DMS53 (cell line): ENCODE measurements around the gene PCDHB1.
"Not testable (repeated sequence)": the region's sequence is repeated elsewhere in the genome, so short reads cannot be mapped to it uniquely, and the experiment has no call there.

Source experiments
- DNase-seq: peaks from one replicate; lab custom pipeline; 2025; lab: John Stamatoyannopoulos, UW

Gene PCDHB1

DNA sequence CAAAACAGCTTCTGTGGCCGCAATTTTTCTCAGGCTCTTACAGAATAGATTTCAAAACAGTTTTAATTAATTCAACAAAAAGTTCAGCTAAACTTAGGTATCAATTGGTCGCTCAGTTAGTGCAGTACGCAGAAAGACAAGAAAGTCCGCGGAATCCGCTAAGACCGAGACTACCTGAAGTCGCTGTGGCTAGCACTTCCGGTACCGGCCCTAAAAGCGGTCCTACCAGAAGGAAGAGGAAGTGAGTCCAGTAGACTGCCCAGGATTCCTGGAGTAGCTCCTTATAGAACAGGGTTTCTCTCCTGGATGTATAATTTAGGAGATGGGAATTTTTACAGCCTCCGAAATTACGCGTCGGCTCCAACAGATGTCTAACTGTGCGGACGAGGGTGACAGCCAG, 26.7 kb downstream of the PCDHB1 start:
- DNase-seq, result no peak

DNA sequence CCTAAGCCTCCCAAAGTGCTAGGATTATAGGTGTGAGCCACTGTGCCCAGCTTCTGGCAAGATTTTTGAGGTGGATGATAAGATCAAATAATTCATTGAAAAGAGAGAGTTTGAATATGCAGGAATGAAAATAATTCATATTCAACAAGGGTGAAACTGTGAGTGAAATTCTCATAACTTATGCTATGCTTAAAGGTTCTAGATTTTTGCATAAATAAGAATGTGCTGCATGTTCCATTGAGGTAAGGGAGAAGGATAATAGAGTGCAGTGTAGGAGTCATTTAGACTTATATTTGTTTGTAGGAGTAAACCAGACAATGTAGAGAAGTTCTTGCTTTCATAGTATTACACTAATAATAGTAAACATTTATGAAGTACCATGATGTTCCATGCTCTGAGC, 31.1 kb downstream of the PCDHB1 start:
- DNase-seq, result no peak

DNA sequence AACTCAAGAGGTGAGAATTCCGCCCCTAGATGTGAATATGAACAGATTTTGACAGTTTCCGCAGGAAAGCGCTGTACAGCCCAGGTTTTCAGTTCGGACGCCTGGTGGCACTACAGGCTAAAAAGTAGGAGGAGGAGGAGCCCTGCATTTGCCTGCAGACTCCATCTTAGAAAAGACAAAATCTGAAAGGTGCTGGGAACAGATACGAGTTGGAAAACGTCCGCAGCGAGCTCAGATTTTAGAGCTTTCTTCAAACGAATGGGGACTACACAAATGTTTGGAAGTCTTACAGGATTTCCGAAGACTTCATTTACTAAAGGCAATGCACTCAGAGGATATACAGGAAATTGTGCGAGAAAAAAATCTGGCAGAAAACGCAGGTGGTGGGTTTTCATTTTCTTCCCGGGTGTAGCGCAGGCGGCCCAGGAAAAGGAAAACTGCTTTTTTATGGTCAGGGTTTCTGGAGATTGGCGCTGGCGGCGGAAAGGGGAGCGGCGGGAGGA, 33.4 kb downstream of the PCDHB1 start:
- peak; percentile 89 for DNase-seq

DNA sequence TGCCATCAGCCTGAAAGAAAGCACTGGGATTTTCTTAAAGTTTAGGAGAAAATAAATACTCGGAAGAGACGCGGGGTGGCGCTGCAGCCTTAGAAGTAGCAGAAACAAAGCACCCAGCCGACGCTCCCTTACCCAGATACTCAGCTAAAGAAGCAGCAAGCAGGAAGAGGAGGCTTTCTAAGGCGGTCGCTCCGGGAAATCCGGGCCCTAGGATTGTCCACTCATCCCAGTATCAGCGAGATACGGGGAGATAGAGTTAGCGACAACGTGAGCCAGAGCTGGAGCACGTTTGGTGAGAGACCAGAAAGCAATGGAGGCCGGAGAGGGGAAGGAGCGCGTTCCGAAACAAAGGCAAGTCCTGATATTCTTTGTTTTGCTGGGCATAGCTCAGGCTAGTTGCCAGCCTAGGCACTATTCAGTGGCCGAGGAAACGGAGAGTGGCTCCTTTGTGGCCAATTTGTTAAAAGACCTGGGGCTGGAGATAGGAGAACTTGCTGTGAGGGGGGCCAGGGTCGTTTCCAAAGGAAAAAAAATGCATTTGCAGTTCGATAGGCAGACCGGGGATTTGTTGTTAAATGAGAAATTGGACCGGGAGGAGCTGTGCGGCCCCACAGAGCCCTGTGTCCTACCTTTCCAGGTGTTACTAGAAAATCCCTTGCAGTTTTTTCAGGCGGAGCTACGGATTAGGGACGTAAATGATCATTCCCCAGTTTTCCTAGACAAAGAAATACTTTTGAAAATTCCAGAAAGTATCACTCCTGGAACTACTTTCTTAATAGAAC, 43.5 kb downstream of the PCDHB1 start, which contains the start of gene PCDHB2:
TSS of gene PCDHB2 (plus strand) at position 135 of the 782 bp plus-strand sequence. CDS start at position 311, 176 bp downstream.
- DNase-seq, result peak; percentile 94

DNA sequence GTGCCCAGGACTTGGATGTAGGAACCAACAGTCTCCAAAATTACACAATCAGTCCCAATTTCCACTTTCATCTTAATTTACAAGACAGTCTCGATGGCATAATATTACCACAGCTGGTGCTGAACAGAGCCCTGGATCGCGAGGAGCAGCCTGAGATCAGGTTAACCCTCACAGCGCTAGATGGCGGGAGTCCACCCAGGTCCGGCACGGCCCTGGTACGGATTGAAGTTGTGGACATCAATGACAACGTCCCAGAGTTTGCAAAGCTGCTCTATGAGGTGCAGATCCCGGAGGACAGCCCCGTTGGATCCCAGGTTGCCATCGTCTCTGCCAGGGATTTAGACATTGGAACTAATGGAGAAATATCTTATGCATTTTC, 44.1 kb downstream of the PCDHB1 start:
- DNase-seq, result no peak

DNA sequence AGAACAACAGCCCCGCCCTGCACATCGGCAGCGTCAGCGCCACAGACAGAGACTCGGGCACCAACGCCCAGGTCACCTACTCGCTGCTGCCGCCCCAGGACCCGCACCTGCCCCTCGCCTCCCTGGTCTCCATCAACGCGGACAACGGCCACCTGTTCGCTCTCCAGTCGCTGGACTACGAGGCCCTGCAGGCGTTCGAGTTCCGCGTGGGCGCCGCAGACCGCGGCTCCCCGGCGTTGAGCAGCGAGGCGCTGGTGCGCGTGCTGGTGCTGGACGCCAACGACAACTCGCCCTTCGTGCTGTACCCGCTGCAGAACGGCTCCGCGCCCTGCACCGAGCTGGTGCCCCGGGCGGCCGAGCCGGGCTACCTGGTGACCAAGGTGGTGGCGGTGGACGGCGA, 45.0 kb downstream of the PCDHB1 start:
- DNase-seq, result not testable (repeated sequence)

DNA sequence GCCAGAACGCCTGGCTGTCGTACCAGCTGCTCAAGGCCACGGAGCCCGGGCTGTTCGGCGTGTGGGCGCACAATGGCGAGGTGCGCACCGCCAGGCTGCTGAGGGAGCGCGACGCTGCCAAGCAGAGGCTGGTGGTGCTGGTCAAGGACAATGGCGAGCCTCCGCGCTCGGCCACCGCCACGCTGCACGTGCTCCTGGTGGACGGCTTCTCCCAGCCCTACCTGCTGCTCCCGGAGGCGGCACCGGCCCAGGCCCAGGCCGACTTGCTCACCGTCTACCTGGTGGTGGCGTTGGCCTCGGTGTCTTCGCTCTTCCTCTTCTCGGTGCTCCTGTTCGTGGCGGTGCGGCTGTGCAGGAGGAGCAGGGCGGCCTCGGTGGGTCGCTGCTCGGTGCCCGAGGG, 45.4 kb downstream of the PCDHB1 start:
- DNase-seq, result not testable (repeated sequence)

DNA sequence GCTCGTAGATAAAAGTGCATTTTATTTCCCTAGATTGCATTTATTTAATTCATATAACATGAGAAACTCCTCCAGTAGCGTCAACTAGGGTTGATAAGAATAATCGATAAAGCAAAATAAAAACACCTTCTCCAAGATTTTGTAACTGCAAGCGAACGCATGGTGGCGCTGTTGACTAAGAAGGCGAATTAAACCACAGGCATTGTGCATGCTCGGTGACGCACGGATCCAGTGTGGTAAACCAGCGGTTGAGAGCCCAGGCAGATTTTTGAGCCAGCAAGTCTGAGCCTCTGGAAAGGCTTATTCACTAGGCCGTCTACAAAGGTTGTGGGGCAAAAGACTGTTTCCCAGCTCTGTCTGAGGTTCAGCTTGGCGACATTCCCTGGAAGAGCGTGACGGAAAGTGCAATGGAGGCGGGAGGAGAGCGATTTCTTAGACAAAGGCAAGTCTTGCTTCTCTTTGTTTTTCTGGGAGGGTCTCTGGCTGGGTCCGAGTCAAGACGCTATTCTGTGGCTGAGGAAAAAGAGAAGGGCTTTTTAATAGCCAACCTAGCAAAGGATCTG, 49.1 kb downstream of the PCDHB1 start, which contains the start of gene PCDHB3:
TSS of gene PCDHB3 (plus strand) at position 231 of the 563 bp plus-strand sequence. CDS start at position 408, 177 bp downstream.
- DNase-seq, result peak; percentile 72

DNA sequence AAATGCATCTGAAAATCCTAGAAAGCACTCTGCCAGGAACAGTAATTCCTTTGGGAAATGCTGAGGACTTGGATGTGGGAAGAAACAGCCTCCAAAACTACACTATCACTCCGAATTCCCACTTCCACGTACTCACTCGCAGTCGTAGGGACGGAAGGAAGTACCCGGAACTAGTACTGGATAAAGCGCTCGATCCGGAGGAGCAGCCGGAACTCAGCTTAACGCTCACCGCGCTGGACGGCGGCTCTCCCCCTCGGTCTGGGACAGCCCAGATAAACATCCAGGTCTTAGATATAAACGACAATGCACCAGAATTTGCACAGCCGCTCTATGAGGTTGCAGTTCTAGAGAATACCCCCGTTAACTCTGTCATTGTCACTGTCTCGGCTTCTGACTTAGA, 49.9 kb downstream of the PCDHB1 start:
- DNase-seq, result no peak

DNA sequence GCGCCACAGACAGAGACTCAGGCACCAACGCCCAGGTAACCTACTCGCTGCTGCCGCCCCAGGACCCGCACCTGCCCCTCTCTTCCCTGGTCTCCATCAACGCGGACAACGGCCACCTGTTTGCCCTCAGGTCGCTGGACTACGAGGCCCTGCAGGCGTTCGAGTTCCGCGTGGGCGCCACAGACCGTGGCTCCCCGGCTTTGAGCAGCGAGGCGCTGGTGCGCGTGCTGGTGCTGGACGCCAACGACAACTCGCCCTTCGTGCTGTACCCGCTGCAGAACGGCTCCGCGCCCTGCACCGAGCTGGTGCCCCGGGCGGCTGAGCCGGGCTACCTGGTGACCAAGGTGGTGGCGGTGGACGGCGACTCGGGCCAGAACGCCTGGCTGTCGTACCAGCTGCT, 50.9 kb downstream of the PCDHB1 start:
- not testable (repeated sequence) for DNase-seq

DNA sequence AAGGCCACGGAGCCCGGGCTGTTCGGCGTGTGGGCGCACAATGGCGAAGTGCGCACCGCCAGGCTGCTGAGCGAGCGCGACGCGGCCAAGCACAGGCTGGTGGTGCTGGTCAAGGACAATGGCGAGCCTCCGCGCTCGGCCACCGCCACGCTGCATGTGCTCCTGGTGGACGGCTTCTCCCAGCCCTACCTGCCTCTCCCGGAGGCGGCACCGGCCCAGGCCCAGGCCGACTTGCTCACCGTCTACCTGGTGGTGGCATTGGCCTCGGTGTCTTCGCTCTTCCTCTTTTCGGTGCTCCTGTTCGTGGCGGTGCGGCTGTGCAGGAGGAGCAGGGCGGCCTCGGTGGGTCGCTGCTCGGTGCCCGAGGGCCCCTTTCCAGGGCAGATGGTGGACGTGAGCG, 51.3 kb downstream of the PCDHB1 start:
- DNase-seq, result not testable (repeated sequence)

DNA sequence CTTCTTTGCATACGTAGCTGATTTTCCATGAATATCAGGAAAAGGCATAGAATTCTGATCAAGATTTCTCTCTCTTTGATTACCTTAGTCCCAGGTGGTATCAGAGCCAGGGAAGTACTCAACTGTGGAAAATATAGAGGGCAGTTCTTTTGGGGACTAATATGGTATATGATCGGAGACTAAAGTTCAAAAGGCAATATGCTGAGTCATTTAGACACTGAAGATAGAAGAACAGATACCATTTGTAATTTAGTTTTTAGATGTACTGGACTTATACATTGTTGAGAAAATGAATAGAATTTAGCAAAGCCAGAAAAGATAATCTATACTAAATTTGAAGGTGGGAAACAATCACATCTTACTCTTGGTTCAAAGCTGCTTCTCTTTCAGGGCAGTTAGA, 54.2 kb downstream of the PCDHB1 start:
- DNase-seq, result no peak
